ENCODE results near the gene G3BP1.
"Not testable (repeated sequence)": the region's sequence is repeated elsewhere in the genome, so short reads cannot be mapped to it uniquely, and the experiment has no call there.

The G3BP1 gene

GRCh38 chr5:151829370-151829769, 57.6 kb downstream of the G3BP1 start:
- TF ChIP-seq EZH2phosphoT487 (IDR thresholded peaks at IDR 0.05; ENCODE audit: borderline replicate concordance, low read length), result no peak
- no peak for TF ChIP-seq CTCF (IDR thresholded peaks at IDR 0.05; ENCODE audit: low read depth, low read length, poor library complexity, severe bottlenecking)
- Histone ChIP-seq H3K79me2 (ENCODE audit: control insufficient read depth, low read length) (no peaks in the 10 kb centered on the region), H3K9me2 (replicated peaks; ENCODE audit: control insufficient read depth, low read length) (no peaks in the 10 kb centered on the region), H3K4me1 (ENCODE audit: control insufficient read depth, low read length) (no peaks in the 10 kb centered on the region), H3F3A (ENCODE audit: control insufficient read depth, insufficient read depth) (no peaks in the 10 kb centered on the region), H3K36me3 (ENCODE audit: control insufficient read depth, low read length) (no peaks in the 10 kb centered on the region), H3K4me3 (ENCODE audit: low read length) (no peak overlapping the region), H4K20me1 (ENCODE audit: control insufficient read depth, insufficient read depth, low read depth, low read length) (no peaks in the 10 kb centered on the region), H3K27ac (ENCODE audit: low read depth, low read length) (no peak overlapping the region), H3K4me2 (ENCODE audit: low read length) (no peak overlapping the region), H3K9me3 (ENCODE audit: control insufficient read depth, insufficient read depth, low read length) (peaks cover 11% of the 10 kb centered on the region), H3K27me3 (ENCODE audit: control insufficient read depth, low read length) (no peaks in the 10 kb centered on the region)

- not testable (repeated sequence) for H4K20me1 ChIP-seq (ENCODE audit: control insufficient read depth, insufficient read depth, low read depth, low read length); H3K27ac ChIP-seq (ENCODE audit: low read depth, low read length); H3K9me2 ChIP-seq (replicated peaks; ENCODE audit: control insufficient read depth, low read length); H3K4me1 ChIP-seq (ENCODE audit: control insufficient read depth, low read length); H3F3A ChIP-seq (ENCODE audit: control insufficient read depth, insufficient read depth); H3K36me3 ChIP-seq (ENCODE audit: control insufficient read depth, low read length); H3K4me2 ChIP-seq (ENCODE audit: low read length); H3K4me3 ChIP-seq (ENCODE audit: low read length); H3K79me2 ChIP-seq (ENCODE audit: control insufficient read depth, low read length); H3K27me3 ChIP-seq (ENCODE audit: control insufficient read depth, low read length)
- H3K9me3 ChIP-seq (ENCODE audit: control insufficient read depth, insufficient read depth, low read length), result peaks cover 11% of the 10 kb centered on the region
Observed at GRCh38 chr5:151832843-151833242, 61.1 kb downstream of the G3BP1 start.

GRCh38 chr5:151846765-151847164, 75.0 kb downstream of the G3BP1 start:
- Histone ChIP-seq H3K4me1 (ENCODE audit: control insufficient read depth, low read length) (no peaks in the 10 kb centered on the region), H4K20me1 (ENCODE audit: control insufficient read depth, insufficient read depth, low read depth, low read length) (no peaks in the 10 kb centered on the region), H3F3A (ENCODE audit: control insufficient read depth, insufficient read depth) (no peaks in the 10 kb centered on the region), H3K36me3 (ENCODE audit: control insufficient read depth, low read length) (no peaks in the 10 kb centered on the region), H3K9me2 (replicated peaks; ENCODE audit: control insufficient read depth, low read length) (no peaks in the 10 kb centered on the region), H3K9me3 (ENCODE audit: control insufficient read depth, insufficient read depth, low read length) (no peaks in the 10 kb centered on the region), H3K27ac (ENCODE audit: low read depth, low read length) (no peak overlapping the region), H3K27me3 (ENCODE audit: control insufficient read depth, low read length) (no peaks in the 10 kb centered on the region), H3K4me3 (ENCODE audit: low read length) (no peak overlapping the region), H3K79me2 (ENCODE audit: control insufficient read depth, low read length) (no peaks in the 10 kb centered on the region), H3K4me2 (ENCODE audit: low read length) (no peak overlapping the region)
- no peak for TF ChIP-seq CTCF (IDR thresholded peaks at IDR 0.05; ENCODE audit: low read depth, low read length, poor library complexity, severe bottlenecking)
- TF ChIP-seq EZH2phosphoT487 (IDR thresholded peaks at IDR 0.05; ENCODE audit: borderline replicate concordance, low read length), result no peak

GRCh38 chr5:151847871-151848270, 76.1 kb downstream of the G3BP1 start:
- Histone ChIP-seq H3K9me3 (ENCODE audit: control insufficient read depth, insufficient read depth, low read length) (no peaks in the 10 kb centered on the region), H3K4me2 (ENCODE audit: low read length) (no peak overlapping the region), H3K4me1 (ENCODE audit: control insufficient read depth, low read length) (no peaks in the 10 kb centered on the region), H3F3A (ENCODE audit: control insufficient read depth, insufficient read depth) (no peaks in the 10 kb centered on the region), H3K27ac (ENCODE audit: low read depth, low read length) (no peak overlapping the region), H3K27me3 (ENCODE audit: control insufficient read depth, low read length) (no peaks in the 10 kb centered on the region), H3K36me3 (ENCODE audit: control insufficient read depth, low read length) (no peaks in the 10 kb centered on the region), H3K4me3 (ENCODE audit: low read length) (no peak overlapping the region), H4K20me1 (ENCODE audit: control insufficient read depth, insufficient read depth, low read depth, low read length) (no peaks in the 10 kb centered on the region), H3K79me2 (ENCODE audit: control insufficient read depth, low read length) (no peaks in the 10 kb centered on the region), H3K9me2 (replicated peaks; ENCODE audit: control insufficient read depth, low read length) (no peaks in the 10 kb centered on the region)
- TF ChIP-seq CTCF (IDR thresholded peaks at IDR 0.05; ENCODE audit: low read depth, low read length, poor library complexity, severe bottlenecking) (no peak), EZH2phosphoT487 (IDR thresholded peaks at IDR 0.05; ENCODE audit: borderline replicate concordance, low read length) (no peak)

All from DOHH2 (cell line).